H9 (cell line): ENCODE data around the gene TRA2B. TPM values are rescaled to one million over a fixed set of nuclear protein-coding genes. Genes with fewer than 3 reads are reported as not detected.

Experiments used
- DNase-seq: peaks from one replicate; pipeline ENCODE4 v3.0.0-alpha.2; 2017
- H2AFZ ChIP-seq: one replicate; pipeline ENCODE4 v1.6.1; 2013; ENCODE audit warnings: mild to moderate bottlenecking, low read length, control low read depth, moderate library complexity
- H2AK5ac ChIP-seq: 2 replicates; pipeline ENCODE4 v1.6.1; 2013; ENCODE audit warnings: low read length, control low read depth, mixed read lengths; ENCODE audit not compliant: insufficient read length
- H2BK120ac ChIP-seq: one replicate; pipeline ENCODE4 v1.6.1; 2013; ENCODE audit warnings: low read depth, mild to moderate bottlenecking, low read length, control low read depth, inconsistent platforms; ENCODE audit not compliant: poor library complexity, severe bottlenecking
- H2BK12ac ChIP-seq: 2 replicates; pipeline ENCODE4 v1.6.1; 2013; ENCODE audit warnings: low read length, control low read depth, mixed read lengths, low read depth; ENCODE audit not compliant: insufficient read length
- H2BK15ac ChIP-seq: 2 replicates; pipeline ENCODE4 v1.6.1; 2013; ENCODE audit warnings: low read depth, low read length, control low read depth
- H2BK20ac ChIP-seq: one replicate; pipeline ENCODE4 v1.6.1; 2013; ENCODE audit warnings: low read depth, mild to moderate bottlenecking, low read length, control low read depth, inconsistent platforms; ENCODE audit not compliant: poor library complexity, severe bottlenecking
- H2BK5ac ChIP-seq: 2 replicates; pipeline ENCODE4 v1.6.1; 2013; ENCODE audit warnings: low read length, control low read depth, mixed read lengths; ENCODE audit not compliant: insufficient read length
- H3K14ac ChIP-seq: 2 replicates; pipeline ENCODE4 v1.6.1; 2013; ENCODE audit warnings: low read length, control low read depth; ENCODE audit not compliant: insufficient read depth
- H3K18ac ChIP-seq: 2 replicates; pipeline ENCODE4 v1.6.1; 2013; ENCODE audit warnings: low read depth, mild to moderate bottlenecking, mixed read lengths, low read length, control low read depth; ENCODE audit not compliant: insufficient read length
- H3K23ac ChIP-seq: 2 replicates; pipeline ENCODE4 v1.6.1; 2013; ENCODE audit warnings: low read length, control low read depth, mixed read lengths, low read depth; ENCODE audit not compliant: insufficient read length
- H3K23me2 ChIP-seq: 2 replicates; pipeline ENCODE4 v1.6.1; 2013; ENCODE audit warnings: low read depth, mild to moderate bottlenecking, mixed read lengths, low read length, control low read depth; ENCODE audit not compliant: insufficient read length, poor library complexity, severe bottlenecking
- H3K27ac ChIP-seq: 2 replicates; pipeline ENCODE4 v1.5.1; 2013; ENCODE audit warnings: low read length, control low read depth, mixed read lengths, low read depth; ENCODE audit not compliant: insufficient read length
- H3K27me3 ChIP-seq: 2 replicates; pipeline ENCODE4 v1.6.1; 2013; ENCODE audit warnings: low read length, control low read depth, inconsistent platforms; ENCODE audit not compliant: insufficient read depth
- H3K4ac ChIP-seq: 2 replicates; pipeline ENCODE4 v1.6.1; 2013; ENCODE audit warnings: low read depth, mild to moderate bottlenecking, control low read depth, inconsistent platforms, low read length, moderate library complexity
- H3K4me1 ChIP-seq: 2 replicates; pipeline ENCODE4 v1.6.1; 2013; ENCODE audit warnings: low read length, control low read depth, inconsistent platforms; ENCODE audit not compliant: insufficient read depth
- H3K4me2 ChIP-seq: 2 replicates; pipeline ENCODE4 v1.6.1; 2013; ENCODE audit warnings: low read length, control low read depth, mixed read lengths; ENCODE audit not compliant: insufficient read length, insufficient read depth
- H3K56ac ChIP-seq: 2 replicates; pipeline ENCODE4 v1.6.1; 2013; ENCODE audit warnings: low read depth, mild to moderate bottlenecking, mixed read lengths, low read length, control low read depth; ENCODE audit not compliant: insufficient read length
- H3K79me1 ChIP-seq: 2 replicates; pipeline ENCODE4 v1.6.1; 2013; ENCODE audit warnings: low read depth, mild to moderate bottlenecking, moderate library complexity, low read length, control low read depth, inconsistent platforms; ENCODE audit not compliant: insufficient read depth, poor library complexity, severe bottlenecking
- H3K79me2 ChIP-seq: 2 replicates; pipeline ENCODE4 v1.6.1; 2013; ENCODE audit warnings: low read length, control low read depth, inconsistent platforms; ENCODE audit not compliant: insufficient read depth
- H3K9ac ChIP-seq: 2 replicates; pipeline ENCODE4 v1.6.1; 2013; ENCODE audit warnings: low read length, control low read depth, mixed read lengths; ENCODE audit not compliant: insufficient read length; ENCODE audit errors: extremely low read depth
- H3K9me3 ChIP-seq: one replicate; pipeline ENCODE4 v1.6.1; 2013; ENCODE audit warnings: low read depth, low read length, inconsistent platforms; ENCODE audit not compliant: control insufficient read depth
- H3T11ph ChIP-seq: one replicate; pipeline ENCODE4 v1.6.1; 2013; ENCODE audit warnings: mild to moderate bottlenecking, low read length, control low read depth, inconsistent platforms
- H4K20me1 ChIP-seq: one replicate; pipeline ENCODE4 v1.6.1; 2013; ENCODE audit not compliant: control insufficient read depth, insufficient read length, insufficient read depth
- H4K5ac ChIP-seq: 2 replicates; pipeline ENCODE4 v1.6.1; 2013; ENCODE audit warnings: low read depth, mild to moderate bottlenecking, mixed read lengths, low read length, control low read depth; ENCODE audit not compliant: insufficient read length
- H4K8ac ChIP-seq: replicated peaks from 2 replicates; pipeline ENCODE4 v1.6.1; 2013; ENCODE audit warnings: low read length, control low read depth, mixed read lengths, low read depth; ENCODE audit not compliant: insufficient read length
- H4K91ac ChIP-seq: 2 replicates; pipeline ENCODE4 v1.6.1; 2013; ENCODE audit warnings: low read depth, mild to moderate bottlenecking, moderate library complexity, mixed read lengths, low read length, control low read depth; ENCODE audit not compliant: insufficient read length
- H3K27ac Mint-ChIP-seq, 3 experiments: 2 replicates in 2 of 3; 3 replicates in 1 of 3; pipeline ENCODE4 v1.8.0; 2020 to 2021; ENCODE audit warnings: mixed read lengths in 3 of 3, mild to moderate bottlenecking in 1 of 3, moderate library complexity in 1 of 3
- H3K27me3 Mint-ChIP-seq: 2 replicates; pipeline ENCODE4 v1.8.0; 2021; ENCODE audit warnings: low read depth, mild to moderate bottlenecking, moderate library complexity, mixed read lengths
- H3K36me3 Mint-ChIP-seq, 3 experiments: 2 replicates in 2 of 3; 3 replicates in 1 of 3; pipeline ENCODE4 v1.8.0; 2020 to 2021; ENCODE audit warnings: low read depth in 3 of 3, mixed read lengths in 3 of 3; ENCODE audit not compliant: insufficient read depth in 1 of 3
- H3K4me1 Mint-ChIP-seq, 2 experiments: 2 replicates each; pipeline ENCODE4 v1.8.0; 2020; ENCODE audit warnings: mixed read lengths in 2 of 2
- H3K4me3 Mint-ChIP-seq, 2 experiments: 2 replicates in 1 of 2; 3 replicates in 1 of 2; pipeline ENCODE4 v1.8.0; 2020 to 2021; ENCODE audit warnings: mild to moderate bottlenecking in 2 of 2, mixed read lengths in 2 of 2, moderate library complexity in 1 of 2
- H3K9me3 Mint-ChIP-seq, 2 experiments: 2 replicates in 1 of 2; 3 replicates in 1 of 2; pipeline ENCODE4 v1.8.0; 2020; ENCODE audit warnings: mild to moderate bottlenecking in 2 of 2, mixed read lengths in 2 of 2, moderate library complexity in 1 of 2
- CTCF ChIP-seq: fragments of 200-600 bp; sonication (generic); conservative IDR thresholded peaks from 3 replicates; pipeline ENCODE4 v1.8.0; 2021; ENCODE audit warnings: antibody characterized with exemption, mild to moderate bottlenecking
- WGBS: extraction: QIAGEN DNeasy Blood & Tissue Kit; methylation state at CpG from one replicate; pipeline ENCODE4 v1.1.7; 2013; ENCODE audit warnings: missing lambda C conversion rate, low lambda C conversion rate, mixed read lengths; ENCODE audit not compliant: insufficient read length; ENCODE audit errors: extremely low coverage; 5-methylcytosine and 5-hydroxymethylcytosine counted together
- total RNA-seq: library from RNA; stranded (reverse); gene quantifications from 2 replicates; pipeline ENCODE4 v1.2.1, GENCODE V29; 2021

The TRA2B gene
- total RNA-seq, 1 experiment from 2014 or later: 344 TPM

- no peaks in the 10 kb centered on the region for H3K27me3 Mint-ChIP-seq
- no peak overlapping the region for H3K4ac ChIP-seq
Measured at GRCh38 chr3:185880600-185880999, 57.2 kb downstream of the TRA2B start.

More at GRCh38 chr3:185880600-185880999, 57.2 kb downstream of the TRA2B start:
- H3K9ac ChIP-seq: no peak overlapping the region
- no peaks in the 10 kb centered on the region for H3K4me1 ChIP-seq
- Mint-ChIP-seq H3K36me3 (no peaks in the 10 kb centered on the region; a peak in 1 of 7 replicates), H3K4me3 (no peak overlapping the region), H3K27ac (no peak overlapping the region), H3K4me1 (peaks cover 5% of the 10 kb centered on the region in 2 experiments), H3K9me3 (no peaks in the 10 kb centered on the region)
- H3K23ac ChIP-seq: no peak overlapping the region
- H3K27ac ChIP-seq: no peak overlapping the region
- H2BK5ac ChIP-seq: no peak overlapping the region
- no peak for DNase-seq
- no peak overlapping the region for H3K18ac ChIP-seq
- no peak overlapping the region for H2AFZ ChIP-seq
- no peak overlapping the region for H3T11ph ChIP-seq
- no peak overlapping the region for H3K14ac ChIP-seq
- TF ChIP-seq CTCF: no peak
- H3K56ac ChIP-seq: no peak overlapping the region
- no peak overlapping the region for H4K5ac ChIP-seq
- H4K91ac ChIP-seq: no peak overlapping the region
- H2AK5ac ChIP-seq: no peak overlapping the region
- no peaks in the 10 kb centered on the region for H3K27me3 ChIP-seq
- no peaks in the 10 kb centered on the region for H4K20me1 ChIP-seq
- no CpG with 5 or more reads among the region's 7 CpGs for WGBS
- H3K23me2 ChIP-seq: no peaks in the 10 kb centered on the region
- H3K4me2 ChIP-seq: no peak overlapping the region
- no peaks in the 10 kb centered on the region for H3K79me1 ChIP-seq
- H2BK120ac ChIP-seq: no peak overlapping the region
- no peak overlapping the region for H2BK20ac ChIP-seq
- H3K79me2 ChIP-seq: no peaks in the 10 kb centered on the region
- H2BK15ac ChIP-seq: no peak overlapping the region
- no peaks in the 10 kb centered on the region for H3K9me3 ChIP-seq
- no peak overlapping the region for H2BK12ac ChIP-seq
- H4K8ac ChIP-seq: no peak overlapping the region
